Fibroblast of the aortic adventitia (primary cell): ENCODE measurements around the gene FKBP5. TPM values are rescaled to one million over a fixed set of nuclear protein-coding genes. Genes with fewer than 3 reads are reported as not detected.
"Not testable (repeated sequence)": the region's sequence is repeated elsewhere in the genome, so short reads cannot be mapped to it uniquely, and the experiment has no call there.

Source experiments
- DNase-seq: peaks from one replicate; pipeline ENCODE4 v3.0.0-alpha.2; 2010; ENCODE audit warnings: low read depth
- H3K4me3 ChIP-seq: 2 replicates; pipeline ENCODE4 v1.5.1; 2011; ENCODE audit warnings: low read depth, mild to moderate bottlenecking, control low read depth, low read length, moderate library complexity
- CTCF ChIP-seq: IDR thresholded peaks from 2 replicates; pipeline ENCODE4 v1.5.1; 2011; ENCODE audit warnings: mild to moderate bottlenecking, low read length, control low read depth, inconsistent platforms; ENCODE audit not compliant: insufficient read depth
- total RNA-seq: library from RNA; depleted of rRNA; stranded (reverse); fragments of >200 nt; gene quantifications from 2 replicates; pipeline ENCODE4 v1.2.3, GENCODE V29; 2012; ENCODE audit warnings: low replicate concordance

Gene FKBP5
- total RNA-seq, 1 donor: 5.3 TPM

GRCh38 chr6:35576682-35577081 is 112.0 kb downstream of the FKBP5 start:
- TF ChIP-seq CTCF: no peak

GRCh38 chr6:35573495-35574110 is 115.1 kb downstream of the FKBP5 start:
- no peak for TF ChIP-seq CTCF
- peak; percentile 12 for DNase-seq
- no peak overlapping the region for H3K4me3 ChIP-seq

More at GRCh38 chr6:35576682-35577081, 112.0 kb downstream of the FKBP5 start:
- DNase-seq: no peak
- no peak overlapping the region for H3K4me3 ChIP-seq

- not testable (repeated sequence) for H3K4me3 ChIP-seq, DNase-seq
Observed at GRCh38 chr6:35570885-35571330, 117.8 kb downstream of the FKBP5 start.

- TF ChIP-seq CTCF: peak; percentile 21
- no peak for DNase-seq
- H3K4me3 ChIP-seq: no peak overlapping the region
Observed at GRCh38 chr6:35569011-35569461, 119.7 kb downstream of the FKBP5 start.

- TF ChIP-seq CTCF: no peak
- DNase-seq: no peak
- H3K4me3 ChIP-seq: no peak overlapping the region
Observed at GRCh38 chr6:35566794-35567193, 121.9 kb downstream of the FKBP5 start.

- no peak overlapping the region for H3K4me3 ChIP-seq
- TF ChIP-seq CTCF: no peak
- DNase-seq: no peak
Observed at GRCh38 chr6:35564733-35565132, 124.0 kb downstream of the FKBP5 start.

- DNase-seq: no peak
- no peak overlapping the region for H3K4me3 ChIP-seq
- TF ChIP-seq CTCF: no peak
Observed at GRCh38 chr6:35562060-35562459, 126.7 kb downstream of the FKBP5 start.
